ENCODE results near the gene KEL. TPM values are rescaled to one million over a fixed set of nuclear protein-coding genes. Genes with fewer than 3 reads are reported as not detected.

KEL gene
- total and polyA plus RNA-seq, 2 donors from 2014 or later, result 0.28 to 0.39 TPM

GRCh38 chr7:142941541-142941940 is 20.6 kb downstream of the KEL start:
- H3K27me3 ChIP-seq (ENCODE audit: control insufficient read depth, insufficient read depth, low read length), result no peaks in the 10 kb centered on the region
- intact Hi-C loops (cut with DNase I), result no loop called here
- TF ChIP-seq CTCF (IDR thresholded peaks at IDR 0.05; ENCODE audit: borderline replicate concordance, extremely low read depth, insufficient read depth), result no peak
- H3K27ac ChIP-seq (ENCODE audit: low read depth in 2 of 2, low read length in 2 of 2), result no peak overlapping the region
- no peak overlapping the region for H3K4me3 ChIP-seq (ENCODE audit: low read length in 3 of 3)
- no peak for FAIRE-seq
- DNase-seq, result no peak
- H3K9ac ChIP-seq (ENCODE audit: low read length in 3 of 3), result no peak overlapping the region
- no peaks in the 10 kb centered on the region for H3K36me3 ChIP-seq (ENCODE audit: control insufficient read depth in 2 of 3, insufficient read depth in 3 of 3, low read length in 3 of 3)
- peaks cover 0 to 2% (median 0%) of the 10 kb centered on the region in 3 donors for H3K4me1 ChIP-seq (ENCODE audit: control insufficient read depth in 2 of 3, insufficient read depth in 2 of 3, low read depth in 1 of 3, low read length in 3 of 3)
- H3K9me3 ChIP-seq (ENCODE audit: control insufficient read depth in 2 of 3, insufficient read depth in 1 of 3, low read length in 3 of 3), result no peaks in the 10 kb centered on the region

- Histone ChIP-seq H3K27me3 (ENCODE audit: control insufficient read depth, insufficient read depth, low read length) (no peaks in the 10 kb centered on the region), H3K4me1 (ENCODE audit: control insufficient read depth in 2 of 3, insufficient read depth in 2 of 3, low read depth in 1 of 3, low read length in 3 of 3) (peaks cover 0 to 2% (median 0%) of the 10 kb centered on the region in 3 donors), H3K36me3 (ENCODE audit: control insufficient read depth in 2 of 3, insufficient read depth in 3 of 3, low read length in 3 of 3) (no peaks in the 10 kb centered on the region), H3K9me3 (ENCODE audit: control insufficient read depth in 2 of 3, insufficient read depth in 1 of 3, low read length in 3 of 3) (no peaks in the 10 kb centered on the region), H3K4me3 (ENCODE audit: low read length in 3 of 3) (no peak overlapping the region), H3K27ac (ENCODE audit: low read depth in 2 of 2, low read length in 2 of 2) (no peak overlapping the region), H3K9ac (ENCODE audit: low read length in 3 of 3) (no peak overlapping the region)
- DNase-seq, result no peak
- intact Hi-C loops (cut with DNase I), result no loop called here
- no peak for TF ChIP-seq CTCF (IDR thresholded peaks at IDR 0.05; ENCODE audit: borderline replicate concordance, extremely low read depth, insufficient read depth)
- no peak for FAIRE-seq
These were observed 21.1 kb downstream of the KEL start for GRCh38 chr7:142940966-142941535.

- no peak within 1 kb of the TSS for H3K9ac ChIP-seq (ENCODE audit: low read length in 3 of 3)
- peaks cover 0 to 4% (median 0%) of the 10 kb centered on the region in 3 donors for H3K4me1 ChIP-seq (ENCODE audit: control insufficient read depth in 2 of 3, insufficient read depth in 2 of 3, low read depth in 1 of 3, low read length in 3 of 3)
- FAIRE-seq, result no peak
- H3K27me3 ChIP-seq (ENCODE audit: control insufficient read depth, insufficient read depth, low read length), result no peaks in the 10 kb centered on the region
- no peaks in the 10 kb centered on the region for H3K36me3 ChIP-seq (ENCODE audit: control insufficient read depth in 2 of 3, insufficient read depth in 3 of 3, low read length in 3 of 3)
- intact Hi-C loops (cut with DNase I), result no loop called here
- no peak for TF ChIP-seq CTCF (IDR thresholded peaks at IDR 0.05; ENCODE audit: borderline replicate concordance, extremely low read depth, insufficient read depth)
- no peak within 1 kb of the TSS for H3K4me3 ChIP-seq (ENCODE audit: low read length in 3 of 3)
- no peaks in the 10 kb centered on the region for H3K9me3 ChIP-seq (ENCODE audit: control insufficient read depth in 2 of 3, insufficient read depth in 1 of 3, low read length in 3 of 3)
- no peak within 1 kb of the TSS for H3K27ac ChIP-seq (ENCODE audit: low read depth in 2 of 2, low read length in 2 of 2)
- no peak for DNase-seq
These were observed 22.8 kb downstream of the KEL start, which contains the start of gene LLCFC1 for GRCh38 chr7:142939226-142939910. Gene LLCFC1, plus strand, starts transcription at chr7:142939484. Its CDS starts 138 bp downstream, at chr7:142939622.
